HG03571 (cell line): ENCODE results near the gene ZC3HAV1.
A peak's percentile ranks its signal among the peaks of the same experiment; 100 is the strongest.
"Not testable (repeated sequence)": the region's sequence is repeated elsewhere in the genome, so short reads cannot be mapped to it uniquely, and the experiment has no call there.

Experiments used
- ATAC-seq: cut with Tn5 transposase; IDR thresholded peaks from one replicate; pipeline ENCODE4 v1.9.1; 2021; ENCODE audit not compliant: unreplicated experiment

Gene ZC3HAV1

DNA sequence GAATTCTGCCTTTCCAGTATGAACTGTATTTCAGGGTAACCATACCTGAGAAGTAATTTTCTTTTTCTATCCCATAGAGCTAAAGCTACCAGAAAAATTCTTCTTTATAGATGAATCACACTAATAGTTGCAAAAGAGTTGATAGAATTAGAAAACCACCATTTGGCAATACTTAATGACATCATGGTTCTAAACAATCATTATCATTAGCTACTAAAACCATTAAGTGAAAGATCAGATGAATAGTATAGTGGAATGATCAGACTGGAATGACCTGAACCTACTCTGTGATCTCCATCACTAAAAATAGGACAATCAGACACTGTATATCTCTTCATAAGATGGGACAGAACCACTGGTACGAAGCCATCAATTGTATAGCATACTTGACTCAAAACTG lies 53.8 kb downstream of the ZC3HAV1 start:
- ATAC-seq = no peak

DNA sequence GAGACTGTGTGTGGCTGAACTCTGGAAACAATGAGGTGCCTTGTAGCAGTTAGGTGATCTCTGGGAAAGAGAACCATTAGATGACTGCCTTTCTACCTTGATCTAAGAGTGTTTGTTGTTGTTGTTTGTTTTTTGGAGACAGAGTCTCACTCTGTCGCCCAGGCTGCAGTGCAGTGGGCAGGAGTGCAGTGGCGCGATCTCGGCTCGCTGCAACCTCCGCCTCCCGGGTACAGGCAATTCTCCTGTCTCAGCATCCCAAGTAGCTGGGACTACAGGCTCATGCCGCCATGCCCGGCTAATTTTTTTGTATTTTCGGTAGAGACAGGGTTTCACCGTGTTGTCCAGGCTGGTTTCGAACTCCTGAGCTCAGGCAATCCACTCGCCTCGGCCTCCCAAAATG lies 54.9 kb downstream of the ZC3HAV1 start:
- ATAC-seq = not testable (repeated sequence)

DNA sequence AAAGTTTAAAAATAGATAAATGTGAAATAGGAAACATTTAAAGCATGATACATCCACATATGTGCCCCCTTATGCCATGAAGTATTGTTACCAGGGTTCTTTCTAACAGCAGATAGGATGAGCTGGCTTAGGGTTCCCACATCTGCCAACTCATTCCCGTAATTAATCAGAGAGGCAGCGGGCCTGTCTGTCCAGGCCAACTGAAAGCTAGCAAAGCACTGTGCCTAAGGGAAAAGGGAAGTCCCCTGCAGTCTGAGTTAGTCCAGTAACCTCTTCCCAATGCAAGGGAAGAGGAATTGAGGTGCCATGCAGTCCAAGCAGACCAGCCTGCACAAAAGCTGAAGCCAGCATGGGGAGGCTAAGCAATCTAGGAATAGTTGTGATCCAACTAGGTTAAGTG lies 55.4 kb downstream of the ZC3HAV1 start:
- ATAC-seq = no peak

DNA sequence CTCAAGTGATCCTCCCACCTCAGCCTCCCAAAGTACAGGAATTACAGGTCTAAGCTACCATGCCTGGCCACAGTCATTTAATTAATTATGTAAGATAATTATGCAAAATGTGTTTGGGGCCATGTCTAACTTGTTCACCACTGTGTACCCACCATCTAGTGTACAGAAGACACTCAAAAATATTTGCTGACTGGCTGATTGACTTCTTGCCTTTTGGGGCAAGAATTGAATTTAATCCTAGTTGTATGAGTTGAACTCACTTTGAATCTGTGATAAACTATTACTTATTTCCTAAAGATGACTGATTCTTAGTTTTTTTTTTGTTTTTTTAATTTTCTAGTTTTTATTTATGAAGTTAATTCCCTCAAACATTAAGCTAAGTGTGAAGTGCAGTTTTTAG lies 57.9 kb downstream of the ZC3HAV1 start:
- ATAC-seq = no peak

DNA sequence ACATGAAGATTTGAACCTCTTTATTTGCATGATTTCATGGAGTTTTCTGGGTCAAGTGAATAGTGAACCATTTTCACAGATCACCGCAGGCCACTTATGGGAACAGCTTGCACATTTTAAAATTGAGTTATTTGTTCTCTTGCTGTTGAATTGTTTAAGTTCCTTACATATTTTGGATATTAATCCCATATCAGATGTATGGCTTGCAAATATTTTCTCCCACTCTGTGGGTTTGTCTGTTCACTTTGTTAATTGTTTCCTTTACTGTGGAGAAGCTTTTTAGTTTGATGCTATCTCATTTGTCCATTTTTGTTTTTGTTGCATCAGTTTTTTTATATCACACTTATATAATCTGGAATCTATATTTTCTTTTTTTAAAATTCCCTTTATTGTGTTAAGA lies 59.6 kb downstream of the ZC3HAV1 start:
- no peak for ATAC-seq

DNA sequence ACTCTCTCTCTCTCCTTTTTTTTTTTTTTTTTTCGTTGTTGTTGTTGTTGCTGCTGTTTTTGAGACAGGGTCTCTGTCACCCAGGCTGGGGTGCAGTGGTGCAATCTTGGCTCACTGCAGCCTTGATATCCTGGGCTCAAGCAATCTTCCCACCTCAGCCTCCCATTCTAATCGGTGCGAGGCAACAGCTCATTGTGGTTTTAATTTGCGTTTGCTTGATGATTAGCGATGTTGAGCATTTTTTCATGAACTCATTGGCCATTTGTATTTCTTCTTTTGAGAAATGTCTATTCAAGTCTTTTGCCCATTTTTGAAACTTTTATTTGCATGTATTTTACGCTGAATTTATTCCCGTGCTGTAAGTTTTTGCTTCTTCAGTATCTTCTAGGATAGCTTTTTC lies 60.4 kb downstream of the ZC3HAV1 start:
- ATAC-seq = no peak

DNA sequence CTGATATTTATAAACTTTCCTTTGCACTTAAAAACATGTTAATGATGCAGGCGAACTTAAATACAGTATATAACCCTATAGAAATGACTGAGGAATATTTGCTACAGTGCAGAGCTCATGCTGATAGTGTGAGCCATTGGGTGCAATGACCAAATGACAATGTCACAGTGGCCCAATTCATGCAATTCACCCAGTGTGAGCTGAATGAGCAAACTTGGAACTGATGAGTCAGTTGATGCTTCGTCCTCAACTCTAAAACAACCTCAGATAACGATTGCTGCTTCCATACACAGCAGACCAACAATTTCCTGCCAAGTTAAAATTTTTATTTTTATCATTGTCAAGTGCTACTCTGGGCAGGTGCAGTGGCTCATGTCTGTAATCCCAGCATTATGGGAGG lies 61.5 kb downstream of the ZC3HAV1 start:
- ATAC-seq = no peak

DNA sequence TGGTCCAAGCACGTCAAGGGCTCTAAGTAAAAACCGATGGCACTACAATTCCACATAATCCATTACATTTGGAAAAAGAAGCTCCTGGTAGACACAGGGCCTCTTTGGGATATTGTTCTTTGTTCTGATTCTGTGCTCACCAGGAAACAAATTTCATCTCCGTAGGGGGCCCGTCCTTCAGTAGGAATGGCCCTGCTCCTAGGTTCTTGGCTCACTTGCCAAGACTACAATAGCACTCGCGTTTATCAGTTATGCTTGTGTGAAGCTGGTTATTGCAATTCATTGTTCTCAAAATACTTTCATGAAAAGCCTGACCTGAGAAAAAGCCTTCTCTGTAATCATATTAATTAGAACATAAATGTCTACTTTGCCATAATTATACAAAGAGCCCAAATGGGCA lies 63.4 kb downstream of the ZC3HAV1 start:
- no peak for ATAC-seq

DNA sequence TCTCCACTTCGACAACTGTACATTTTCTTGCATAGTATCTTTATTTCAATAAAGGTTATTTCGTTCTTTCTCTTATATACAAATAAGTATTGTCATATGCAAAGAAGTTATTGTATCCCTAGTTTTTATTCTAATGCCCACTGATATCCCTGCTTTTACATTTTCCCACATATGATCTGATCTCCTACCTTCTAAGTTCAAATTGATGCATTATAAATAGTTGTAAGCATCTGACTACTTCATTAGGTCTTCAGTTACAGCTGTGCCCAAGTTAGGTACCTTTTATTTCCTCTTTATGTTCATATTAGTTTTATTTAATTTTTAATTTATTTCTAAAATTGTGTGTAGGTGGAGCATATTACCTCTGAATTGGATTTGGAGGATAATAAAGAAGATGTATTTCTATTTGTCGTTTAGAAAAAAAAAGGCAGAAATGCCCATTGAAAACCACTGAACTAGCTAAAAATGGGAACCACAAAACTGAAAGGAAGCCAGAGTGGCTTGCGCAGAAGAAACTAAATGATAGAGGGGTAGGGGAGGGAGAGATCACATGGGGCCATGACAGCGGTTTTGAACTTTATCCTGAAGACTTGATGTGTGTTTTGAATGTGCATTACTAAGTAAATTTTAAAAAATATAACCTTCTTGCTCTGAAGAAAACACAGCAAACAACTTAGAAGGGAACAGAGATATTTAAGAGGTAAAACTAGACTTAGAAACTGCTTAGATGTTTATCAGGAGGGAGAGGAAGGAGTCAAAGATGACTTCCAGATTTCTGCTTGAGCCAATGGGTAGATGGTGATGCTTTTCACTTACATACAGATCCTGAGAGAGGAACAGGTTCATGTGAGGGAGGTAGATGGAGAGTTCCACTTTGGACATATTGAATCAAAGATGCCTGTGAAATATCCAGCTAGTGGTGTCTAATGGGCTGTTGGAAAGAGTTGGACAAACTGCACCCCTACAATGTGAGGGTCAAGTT lies 64.4 kb downstream of the ZC3HAV1 start:
- ATAC-seq = no peak

DNA sequence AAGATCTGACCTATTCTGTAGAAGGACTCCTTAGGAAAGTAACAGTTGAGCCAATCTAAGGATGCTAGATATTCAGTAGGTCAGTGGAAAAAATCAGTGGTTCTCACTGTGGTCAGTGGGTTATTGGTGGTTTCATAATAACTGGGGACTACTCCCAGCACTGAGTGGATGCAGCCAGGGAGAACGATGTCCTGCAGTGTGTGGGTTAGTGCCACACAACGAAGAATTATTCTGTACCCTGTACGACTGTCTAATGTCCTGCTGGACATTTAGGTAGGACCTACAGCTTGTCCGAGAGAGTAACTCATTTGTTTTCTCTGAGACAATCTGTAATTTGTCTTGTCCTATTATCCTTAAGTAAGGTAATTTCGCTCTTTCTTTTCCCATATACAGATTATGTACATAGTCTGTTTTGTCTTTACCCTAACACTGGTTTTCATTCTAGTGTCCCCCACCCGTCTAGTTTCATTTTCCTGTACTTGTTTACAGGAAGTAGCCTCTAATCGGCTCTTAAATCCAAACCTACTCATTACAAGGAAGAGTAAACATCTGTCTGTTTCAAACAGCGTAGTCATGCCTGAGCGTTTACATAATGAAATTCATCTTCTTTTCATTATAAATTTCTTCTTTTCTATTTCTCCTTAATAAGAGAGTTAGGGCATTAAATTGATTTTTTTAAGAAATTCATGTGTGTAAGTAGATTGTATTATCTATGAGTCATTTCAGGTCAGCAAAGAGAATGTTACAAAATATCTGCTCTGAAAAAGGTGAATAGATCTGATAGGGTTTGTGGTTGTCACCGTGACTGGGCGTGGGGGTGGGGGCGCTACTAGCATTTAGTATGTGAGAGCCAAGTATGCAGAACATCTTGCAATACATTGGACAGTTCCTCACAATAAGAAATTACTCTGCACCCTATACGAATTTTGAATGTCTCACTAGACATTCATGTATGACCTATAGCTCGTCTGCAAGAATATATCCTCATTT lies 65.4 kb downstream of the ZC3HAV1 start:
- ATAC-seq = no peak

DNA sequence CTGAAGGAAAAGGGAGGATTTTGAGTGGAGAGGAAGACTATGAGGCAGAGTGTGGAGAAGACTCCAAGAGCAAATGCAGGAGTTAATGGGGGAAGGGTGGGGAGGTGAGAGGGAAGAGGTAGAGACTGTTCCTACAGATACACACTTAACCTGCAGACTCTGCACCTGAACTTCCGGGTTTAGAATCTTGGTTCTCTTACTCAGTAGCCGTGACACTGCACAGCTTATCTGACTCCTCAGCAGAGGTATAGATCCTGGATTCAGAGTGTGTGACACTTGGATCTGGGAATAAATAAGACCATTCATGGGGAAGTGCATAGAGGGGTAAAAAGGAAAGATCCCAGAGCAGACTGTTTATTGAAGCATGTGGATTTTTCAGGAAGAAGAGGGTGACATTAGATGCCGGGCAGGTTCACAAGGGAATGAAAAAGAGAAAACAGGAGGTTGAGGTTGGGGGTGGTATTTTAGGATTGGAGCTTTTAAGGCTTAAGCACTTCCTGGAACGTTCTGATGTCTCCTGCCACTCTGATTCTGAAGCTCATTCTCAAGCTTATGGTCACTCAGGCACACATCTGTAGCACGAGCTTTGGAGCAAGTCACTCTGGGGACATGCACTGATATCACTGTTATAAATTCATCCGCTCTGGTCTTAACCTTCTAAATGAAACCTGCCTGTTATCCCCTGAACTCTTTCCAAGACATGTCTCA lies 68.0 kb downstream of the ZC3HAV1 start:
- ATAC-seq = no peak

DNA sequence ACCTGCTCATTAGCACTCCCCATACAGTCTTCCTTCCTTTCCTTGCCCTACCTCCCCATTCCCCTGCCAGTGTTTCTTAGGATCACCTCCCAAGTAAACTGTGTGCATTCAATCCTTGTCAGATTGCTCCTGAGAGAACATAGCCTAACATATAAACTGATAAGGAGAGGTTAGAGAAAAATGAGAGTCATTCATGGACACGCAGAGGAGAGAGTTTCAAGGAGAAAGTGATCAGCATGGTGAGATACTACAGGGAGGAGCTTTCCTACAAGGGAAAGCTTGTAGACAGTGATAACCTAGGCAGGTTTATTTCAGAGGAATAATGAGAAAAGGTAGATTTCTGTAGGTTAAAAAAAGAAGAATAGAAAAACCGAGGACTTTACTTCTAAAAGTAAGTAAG lies 70.8 kb downstream of the ZC3HAV1 start:
- ATAC-seq = no peak

DNA sequence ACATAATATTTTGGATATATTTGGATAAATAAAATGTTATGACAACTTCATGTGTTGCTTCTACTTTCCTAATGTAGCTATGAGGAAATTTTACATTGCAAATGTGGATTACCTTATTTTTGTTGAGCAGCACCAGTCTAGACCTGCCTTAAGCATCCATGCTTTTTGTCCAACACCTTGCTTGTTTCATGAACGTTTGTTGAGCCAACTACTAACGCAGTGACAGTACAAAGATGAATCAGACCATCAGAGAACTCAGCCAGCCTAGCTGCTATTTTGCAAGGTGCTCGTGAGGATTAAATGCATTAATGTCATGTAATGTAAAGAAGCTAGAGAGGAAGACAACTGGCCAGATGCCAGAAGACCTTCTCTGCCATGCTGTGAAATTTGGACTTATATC lies 72.6 kb downstream of the ZC3HAV1 start:
- no peak for ATAC-seq

DNA sequence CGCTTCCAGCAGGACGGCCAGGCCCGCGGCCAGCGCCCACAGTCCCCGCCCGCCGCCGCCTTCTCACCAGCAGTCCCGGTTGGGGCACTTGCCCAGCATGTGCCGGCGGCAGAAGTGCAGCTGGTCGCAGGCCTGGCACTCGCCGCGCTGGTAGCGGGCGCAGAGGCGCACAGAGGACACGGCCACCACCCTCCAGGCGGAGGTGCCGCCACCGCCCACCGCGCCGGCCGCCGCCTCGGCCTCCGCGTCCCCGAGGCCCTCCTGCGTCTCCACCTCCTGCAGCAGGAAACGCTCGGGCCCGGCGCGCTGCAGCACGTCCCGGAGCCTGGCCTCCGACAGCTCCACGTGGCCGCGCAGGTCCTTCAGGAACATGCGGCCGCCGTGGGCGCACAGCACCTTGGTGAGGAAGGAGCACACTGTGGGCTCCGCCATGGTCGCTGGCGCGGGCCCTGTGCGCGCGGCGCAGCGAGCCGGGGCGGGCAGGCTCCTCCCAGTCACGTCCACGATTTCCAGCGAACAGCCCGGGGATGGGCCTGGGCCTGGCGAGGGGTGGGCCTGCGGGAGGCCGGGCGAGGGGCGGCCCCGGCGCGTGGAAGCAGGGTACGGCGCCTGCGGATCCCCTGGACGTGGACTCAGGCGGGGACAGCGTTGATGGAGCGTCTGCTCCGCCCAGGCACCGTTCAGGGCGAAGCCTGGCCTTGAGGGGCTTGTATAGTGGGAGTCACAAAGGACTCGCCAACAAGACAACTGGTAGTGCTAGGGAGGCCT lies 73.8 kb downstream of the ZC3HAV1 start, which contains the start of gene ZC3HAV1L:
TSS of gene ZC3HAV1L (minus strand) at position 457 of the 768 bp plus-strand sequence. CDS start at position 432, 25 bp downstream.
- peak; percentile 90 for ATAC-seq

DNA sequence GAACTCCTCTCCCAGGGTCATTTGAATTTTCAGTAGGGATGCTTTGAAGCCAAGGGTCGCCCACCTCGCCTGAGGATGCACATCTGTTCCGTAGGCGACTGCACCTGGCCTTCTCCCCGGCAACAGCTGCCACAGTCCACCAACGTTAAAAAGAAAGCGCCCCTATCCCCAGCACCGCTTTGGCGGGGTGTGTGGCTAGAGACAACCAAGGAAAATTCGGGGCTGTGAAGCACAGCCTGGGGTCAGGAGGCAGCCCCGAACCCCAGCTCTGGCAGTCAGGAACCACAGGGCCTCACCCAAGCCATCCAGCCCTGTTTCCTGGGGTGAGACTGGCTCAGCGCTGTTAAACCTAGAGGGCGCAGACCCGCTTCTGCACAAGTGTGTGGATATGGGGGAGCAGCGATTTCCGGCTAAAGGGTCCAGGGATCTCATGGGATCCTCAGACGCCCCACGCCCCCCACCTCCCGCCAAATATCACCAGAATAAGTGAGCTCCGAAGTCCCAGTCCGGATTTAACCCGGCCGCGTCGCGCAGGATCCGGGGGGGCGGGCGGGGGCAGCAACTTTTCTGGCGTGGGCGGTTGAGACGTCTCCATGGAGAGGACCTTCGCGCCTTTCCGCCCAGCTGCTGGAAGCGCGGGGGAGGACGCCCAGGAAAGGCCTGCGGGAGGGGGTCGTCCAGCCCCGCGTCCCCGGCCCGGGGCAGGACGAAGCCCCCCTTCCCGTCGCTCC lies 74.5 kb downstream of the ZC3HAV1 start:
- ATAC-seq = peak; percentile 35

DNA sequence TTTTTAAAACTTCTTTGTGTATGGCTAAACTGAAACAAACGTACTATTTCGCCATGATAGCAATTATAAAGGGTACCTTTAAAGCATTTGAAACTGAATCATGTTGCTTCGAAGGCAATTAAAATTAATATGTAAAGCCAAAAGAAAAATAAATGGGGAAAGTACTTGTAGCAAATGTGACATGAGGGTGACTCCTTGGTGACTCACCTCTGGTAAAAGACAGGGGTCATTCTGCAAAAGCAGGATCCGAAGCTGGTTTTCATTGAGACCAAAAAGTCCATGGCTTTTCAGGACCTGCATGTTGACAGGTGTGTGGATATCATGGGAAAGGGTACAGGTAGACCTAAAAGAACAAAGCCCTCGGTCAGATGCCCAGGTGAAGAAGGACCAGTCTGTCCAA lies 75.2 kb downstream of the ZC3HAV1 start:
- no peak for ATAC-seq

DNA sequence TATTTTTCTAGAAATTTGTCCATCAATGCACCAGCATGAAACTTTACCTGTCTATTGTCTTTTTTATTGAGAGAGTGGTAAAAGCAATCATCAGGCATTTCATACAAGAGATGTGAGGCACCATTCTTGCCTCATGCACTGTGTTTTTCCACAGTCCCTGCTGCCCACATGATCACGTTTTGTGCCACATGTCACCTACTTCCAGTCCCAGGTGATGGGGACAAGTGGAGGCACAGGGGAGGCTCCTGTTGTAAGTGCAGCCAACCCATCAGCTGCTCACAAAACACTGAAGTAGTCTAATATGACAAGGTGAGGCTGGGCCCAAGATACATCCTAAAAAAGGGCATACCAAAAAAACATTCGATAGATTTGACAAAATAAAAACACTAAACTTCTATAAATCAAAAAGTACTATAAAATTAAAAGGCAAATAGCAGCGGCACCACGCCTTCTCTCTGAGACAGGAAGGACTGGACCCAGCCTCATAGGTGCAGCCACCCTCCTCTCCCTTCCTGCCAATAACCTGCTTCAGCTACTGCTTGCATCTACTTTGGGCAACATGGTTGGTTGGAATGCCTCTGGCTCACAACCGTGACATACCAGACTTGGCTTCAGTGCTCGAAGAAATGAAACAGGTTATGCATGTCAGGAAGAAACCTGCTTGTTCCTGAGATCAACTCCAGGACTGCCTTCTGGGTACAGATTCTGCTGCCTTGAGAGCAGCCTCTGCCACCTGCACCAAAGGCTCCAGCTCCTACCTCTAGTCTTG lies 76.0 kb downstream of the ZC3HAV1 start:
- no peak for ATAC-seq

DNA sequence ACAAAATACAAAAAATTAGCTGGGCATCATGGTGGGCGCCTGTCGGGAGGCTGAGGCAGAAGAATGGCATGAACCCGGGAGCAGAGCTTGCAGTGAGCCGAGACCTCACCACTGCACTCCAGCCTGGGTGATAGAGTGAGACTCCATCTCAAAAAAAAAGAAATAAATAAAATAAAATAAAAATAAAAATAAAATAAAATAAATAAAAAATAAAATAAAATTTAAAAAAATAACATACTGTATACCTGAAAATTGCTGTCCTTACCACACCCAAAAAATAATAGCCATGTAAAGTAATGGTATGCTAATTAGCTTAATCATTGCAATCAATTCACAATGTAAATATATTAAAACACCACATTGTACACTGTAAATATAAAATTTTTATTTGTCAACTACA lies 77.0 kb downstream of the ZC3HAV1 start:
- ATAC-seq = no peak

DNA sequence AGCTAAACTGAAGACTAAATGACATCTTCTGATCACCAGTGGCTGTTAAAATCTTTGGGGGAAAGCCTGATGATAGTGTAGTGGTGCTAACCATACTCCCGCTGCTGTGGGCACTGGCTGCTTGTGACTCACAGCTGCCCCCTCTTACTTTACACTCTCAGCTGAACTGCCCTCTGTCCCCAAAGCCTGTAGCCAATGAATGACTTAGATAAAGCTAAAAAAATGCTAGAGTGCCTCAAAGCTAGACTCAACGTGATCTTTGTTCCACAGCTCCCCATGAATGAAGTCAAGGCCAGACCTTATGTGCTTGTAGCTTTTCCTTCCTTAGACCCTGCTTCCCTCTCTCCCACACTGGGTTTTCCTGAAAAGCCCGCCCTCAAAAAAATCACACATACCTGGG lies 80.2 kb downstream of the ZC3HAV1 start:
- ATAC-seq = no peak
